HUDEP-2 (cell line): ENCODE data around the gene PLA2G4B.

Experiments used
- DNase-seq, 76 experiments: peaks; one replicate each; lab custom pipeline; 2025; ENCODE audit not compliant: unreplicated experiment in 76 of 76; lab: John Stamatoyannopoulos, UW

PLA2G4B gene

GRCh38 chr15:41838400-41838897, at the start of gene PLA2G4B:
PLA2G4B (plus strand) TSS chr15:41838847; CDS start chr15:41838914, 67 bp downstream.
- no peak for DNase-seq

DNA sequence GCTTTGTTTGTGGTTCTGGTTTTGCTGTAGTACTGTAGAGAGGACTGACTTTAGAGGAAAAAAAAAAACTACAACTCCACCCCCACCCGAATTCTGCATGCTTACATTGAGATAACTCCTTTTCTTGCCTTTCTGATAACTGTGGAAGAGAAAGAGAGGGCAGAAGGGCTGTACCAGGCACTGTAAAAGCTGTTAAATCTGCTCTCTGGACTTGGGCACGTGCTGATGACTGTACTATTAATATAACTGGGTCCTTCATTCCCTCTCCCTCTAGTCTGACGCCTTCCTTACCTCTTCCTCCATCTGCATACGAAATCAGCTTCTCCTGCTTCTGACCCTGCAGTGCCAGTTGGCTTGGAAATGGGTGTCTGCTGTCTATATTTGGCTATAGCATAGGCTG, 49.4 kb upstream of the PLA2G4B start:
- peak in 60 of 76 experiments; percentile 4 to 76 (median 38) for DNase-seq

- no peak for DNase-seq
Measured at GRCh38 chr15:41789662-41790061, 49.0 kb upstream of the PLA2G4B start.

DNA sequence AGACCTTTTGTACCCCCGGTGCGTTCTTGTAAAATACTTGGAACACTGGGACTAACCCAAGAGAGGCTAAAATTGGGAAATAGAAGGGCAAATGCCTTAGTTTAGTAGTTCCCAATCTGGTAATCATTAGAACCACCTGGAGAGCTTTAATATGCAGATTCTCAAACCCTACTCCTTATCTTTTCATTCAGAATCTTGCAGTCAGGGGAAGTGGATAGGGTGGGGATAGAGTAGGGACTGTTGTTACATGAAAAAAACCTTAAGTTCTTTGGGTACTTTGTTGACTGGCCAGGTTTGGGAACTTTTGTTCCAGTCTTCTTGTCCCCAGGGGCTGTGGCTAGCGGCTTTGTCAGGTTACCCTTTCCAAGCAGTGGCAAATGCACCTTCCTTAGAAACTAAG, 48.5 kb upstream of the PLA2G4B start:
- peak in 11 of 76 experiments; percentile 11 to 43 (median 27) for DNase-seq

DNA sequence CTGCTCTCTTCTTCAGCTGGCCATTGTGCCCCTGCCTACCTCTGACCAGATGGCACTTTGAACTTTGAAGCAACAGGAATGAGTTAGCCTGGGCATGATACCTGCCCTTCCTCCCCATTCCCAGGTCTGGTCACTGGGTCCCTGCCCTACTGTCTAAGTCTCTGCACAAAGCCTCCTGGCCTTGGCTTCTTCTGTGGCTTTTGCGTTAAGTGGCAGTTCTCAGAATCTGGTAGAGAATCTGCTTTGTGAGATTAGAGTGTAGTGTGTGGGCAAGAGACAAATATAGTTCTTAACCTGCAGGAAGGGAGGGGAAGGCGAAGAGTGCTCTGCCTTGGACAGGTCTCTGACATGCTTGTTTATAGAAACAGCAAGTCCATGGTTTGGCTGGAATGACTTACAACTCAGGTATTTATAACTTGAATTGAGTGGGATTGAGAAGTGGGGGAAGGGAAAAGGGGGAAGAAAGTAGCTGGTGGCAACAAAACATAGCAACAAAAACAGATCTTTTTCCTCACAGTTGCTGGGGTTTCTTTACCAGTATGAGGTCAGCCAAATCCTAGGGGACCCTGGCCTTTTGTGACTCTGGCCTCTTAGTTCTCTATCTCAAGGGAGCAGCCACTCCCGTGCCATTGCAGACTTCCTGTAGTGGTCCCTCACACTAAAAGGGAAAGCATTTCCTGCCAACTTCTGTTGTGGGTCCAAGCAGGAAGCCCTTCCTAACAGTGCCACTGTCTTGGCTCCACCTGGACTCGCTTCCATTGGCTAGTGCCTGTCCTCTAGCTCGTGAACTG, 47.7 kb upstream of the PLA2G4B start:
- DNase-seq = peak in 60 of 76 experiments; percentile 7 to 77 (median 41)

GRCh38 chr15:41791547-41791937, 47.1 kb upstream of the PLA2G4B start:
- no peak for DNase-seq

GRCh38 chr15:41792000-41792637, 46.5 kb upstream of the PLA2G4B start:
- DNase-seq = no peak

DNA sequence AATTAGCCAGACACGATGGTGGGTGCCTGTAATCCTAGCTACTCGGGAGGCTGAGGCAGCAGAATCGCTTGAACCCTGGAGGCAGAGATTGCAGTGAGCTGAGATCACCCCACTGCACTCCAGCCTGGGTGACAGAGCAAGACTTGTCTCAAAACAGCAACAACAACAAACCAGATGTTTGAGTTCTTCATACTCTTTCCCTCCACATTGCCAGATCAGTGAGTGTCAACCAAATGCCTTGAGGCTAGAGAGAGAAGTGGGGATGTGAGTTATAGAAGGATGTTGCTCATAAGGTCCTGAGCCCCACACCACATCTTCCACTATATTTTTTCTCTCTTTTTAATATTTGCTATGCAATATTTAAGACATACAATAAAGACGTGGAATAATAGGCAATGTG, 44.6 kb upstream of the PLA2G4B start:
- no peak for DNase-seq

DNA sequence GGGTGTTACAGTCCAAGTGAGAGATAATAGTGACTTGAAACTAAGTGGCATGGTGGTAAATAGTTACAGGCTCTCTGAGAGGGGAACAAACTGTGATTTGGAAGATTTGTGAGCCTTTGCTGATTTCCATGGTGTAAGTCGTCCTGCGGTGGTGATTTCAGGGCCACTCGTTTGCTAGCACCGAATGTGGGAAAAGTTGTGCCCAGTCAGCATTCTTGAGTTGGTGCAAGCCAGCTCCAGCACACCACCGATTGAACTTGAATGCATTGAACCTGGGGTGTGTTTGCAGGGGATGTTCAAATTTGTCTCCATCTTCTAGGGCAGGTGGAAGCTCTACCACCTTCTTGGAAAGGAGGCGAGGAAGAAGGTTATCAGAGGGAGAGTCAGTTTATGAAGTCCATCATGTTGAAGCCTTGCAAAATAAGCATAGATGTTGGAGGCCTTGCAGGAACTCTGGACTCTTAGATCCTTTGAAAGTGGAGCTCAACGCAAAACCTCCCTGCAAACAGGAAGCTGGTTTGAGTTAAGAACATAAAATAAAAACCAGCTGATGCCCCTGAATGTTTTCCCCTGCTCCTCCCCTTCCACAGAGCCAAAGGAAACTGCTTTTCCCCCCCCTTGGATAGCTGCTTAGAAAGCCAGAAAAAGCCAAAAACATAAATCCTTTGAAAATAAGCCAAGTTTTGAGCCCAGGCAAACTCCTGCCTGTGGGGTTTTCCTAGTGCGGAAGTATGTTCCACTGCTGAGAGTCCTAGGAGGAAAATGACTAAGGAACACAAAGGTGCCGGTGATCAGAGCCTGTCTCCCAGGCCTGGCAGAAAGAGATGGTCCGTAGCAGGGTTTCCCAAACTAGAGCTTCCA, 42.4 kb upstream of the PLA2G4B start:
- DNase-seq = no peak

GRCh38 chr15:41797201-41797944, 41.3 kb upstream of the PLA2G4B start:
- DNase-seq = no peak

DNA sequence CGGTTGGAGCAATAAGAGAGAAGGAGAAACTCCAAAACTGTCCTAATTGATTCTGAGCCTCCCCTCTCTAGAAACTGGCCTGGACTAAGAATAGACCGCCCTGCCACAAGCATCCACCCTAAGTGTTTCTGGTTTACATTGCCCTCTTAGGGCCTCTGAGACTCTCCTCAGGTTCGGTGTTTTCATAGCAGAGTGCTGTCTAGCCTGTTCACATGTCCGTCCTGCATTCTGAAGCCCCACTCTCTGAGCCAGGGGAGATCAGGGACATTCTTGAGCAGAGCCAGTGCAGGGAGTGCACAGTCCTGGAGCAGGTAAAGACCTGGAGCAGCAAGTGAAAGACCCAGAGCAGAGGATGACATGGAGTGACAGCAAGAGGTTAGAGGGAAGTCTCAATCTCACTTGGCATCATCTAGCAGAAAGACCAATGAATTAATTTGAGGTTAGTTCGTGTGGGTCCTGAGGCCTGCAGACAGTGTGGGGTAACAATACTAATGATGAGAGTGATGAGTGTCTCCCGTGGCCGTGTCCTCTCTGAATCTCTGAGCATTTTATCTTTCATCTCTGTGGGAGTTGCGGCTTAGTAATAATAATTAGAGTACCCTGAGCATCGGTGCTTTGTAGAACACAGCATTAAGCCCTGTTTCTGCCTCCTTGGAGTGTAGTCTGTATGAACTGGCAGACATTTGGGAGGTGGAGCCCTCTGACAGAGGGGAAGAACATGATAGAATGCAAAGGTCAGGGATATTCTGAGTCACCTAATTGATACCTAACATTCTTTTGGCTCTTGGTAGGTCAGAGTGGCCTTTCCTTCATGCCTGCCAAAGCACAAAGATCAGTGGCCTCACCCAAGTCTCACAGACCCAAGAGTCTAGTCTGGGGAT, 39.8 kb upstream of the PLA2G4B start:
- DNase-seq = no peak

DNA sequence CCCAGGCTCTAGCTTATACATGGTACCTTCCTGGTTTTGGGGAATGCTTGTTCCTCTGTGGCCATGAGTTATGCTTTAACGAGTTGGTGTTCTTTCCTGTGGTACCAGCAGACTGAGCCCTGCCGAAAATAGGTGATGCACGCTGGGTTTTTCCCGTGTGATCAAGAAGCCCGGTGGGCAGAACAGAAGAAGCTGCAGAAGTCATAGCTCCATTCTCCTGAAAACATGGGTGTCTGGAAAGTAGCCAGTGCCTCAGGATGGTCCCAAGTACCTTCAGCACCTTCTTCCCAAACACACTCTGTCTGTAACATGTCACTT, 39.2 kb upstream of the PLA2G4B start:
- DNase-seq = no peak

GRCh38 chr15:41801185-41801584, 37.5 kb upstream of the PLA2G4B start:
- no peak for DNase-seq

- DNase-seq = no peak
Measured at GRCh38 chr15:41801850-41802455, 36.7 kb upstream of the PLA2G4B start.

DNA sequence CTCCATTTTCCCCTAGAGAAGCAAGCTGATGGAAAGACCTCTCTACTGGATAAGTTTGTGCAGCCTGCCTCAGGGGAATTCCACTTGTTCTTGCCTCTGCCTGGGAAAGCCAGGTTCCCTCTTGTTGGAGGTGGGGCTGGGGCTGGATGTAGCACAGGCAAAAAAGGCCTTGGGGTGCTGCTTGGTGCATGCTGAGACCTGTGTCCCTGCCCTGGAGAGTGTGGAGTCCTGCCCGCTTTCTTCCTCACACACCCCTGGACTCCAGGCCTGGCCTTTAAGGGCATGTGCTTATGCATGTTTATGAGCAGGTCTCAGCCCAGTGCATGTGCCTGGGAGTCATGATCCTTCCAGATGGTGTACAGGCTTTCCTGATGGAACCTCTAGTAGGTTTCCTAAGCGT, 34.3 kb upstream of the PLA2G4B start:
- DNase-seq = no peak

DNA sequence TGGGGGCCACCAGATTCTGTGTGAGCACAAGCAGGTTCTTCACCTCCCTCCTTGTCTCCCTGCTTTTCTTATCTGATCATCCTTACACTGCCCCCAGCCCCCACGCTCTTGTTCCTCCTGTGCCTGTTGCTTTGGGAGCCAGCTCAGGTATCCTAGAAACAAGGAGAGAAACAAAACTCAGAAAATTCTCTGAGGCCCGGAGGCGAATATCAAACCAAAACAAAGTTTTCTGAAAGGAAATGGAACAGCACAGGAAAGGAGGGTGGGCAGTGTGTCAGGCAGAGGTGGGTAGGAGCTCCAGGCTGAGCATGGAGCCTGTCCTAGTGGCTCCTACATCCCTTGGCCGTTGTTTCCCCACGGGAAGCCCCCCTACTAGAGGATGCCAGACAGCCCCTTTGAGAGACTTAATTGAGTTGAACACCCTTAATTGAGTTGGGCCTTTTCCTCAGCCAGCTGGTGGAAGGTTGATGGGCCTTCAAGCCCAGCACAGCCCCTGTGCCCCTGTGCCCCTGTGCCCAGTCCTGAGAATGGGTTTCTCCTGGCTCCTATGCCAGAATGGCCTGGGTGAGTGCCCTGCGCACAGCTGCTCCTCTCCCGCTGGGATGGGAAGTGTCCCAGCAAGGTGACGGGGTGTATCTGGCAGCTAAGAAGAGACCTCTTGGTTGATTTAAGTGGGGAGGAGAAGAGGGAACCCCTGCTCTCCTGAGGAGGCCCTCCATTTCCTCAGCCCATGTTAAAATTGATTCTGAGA, 33.6 kb upstream of the PLA2G4B start:
- no peak for DNase-seq

GRCh38 chr15:41805711-41806110, 32.9 kb upstream of the PLA2G4B start:
- DNase-seq = no peak
